DMS 273 treated with DMSO at 0.1 percent for 48 hours (cell line): ENCODE measurements around the gene BCL11A.

Source experiments
- DNase-seq: peaks from one replicate; lab custom pipeline; 2025; lab: John Stamatoyannopoulos, UW

The BCL11A gene

GRCh38 chr2:60484133-60484645, 69.3 kb downstream of the BCL11A start:
- no peak for DNase-seq

GRCh38 chr2:60483401-60483800, 70.1 kb downstream of the BCL11A start:
- no peak for DNase-seq

- DNase-seq: no peak
These were observed 71.2 kb downstream of the BCL11A start for GRCh38 chr2:60482222-60482621.

GRCh38 chr2:60481257-60481656, 72.2 kb downstream of the BCL11A start:
- no peak for DNase-seq

GRCh38 chr2:60480089-60480773, 73.2 kb downstream of the BCL11A start:
- no peak for DNase-seq

- DNase-seq: no peak
These were observed 74.0 kb downstream of the BCL11A start for GRCh38 chr2:60479226-60480088.

GRCh38 chr2:60478660-60479059, 74.8 kb downstream of the BCL11A start:
- DNase-seq: no peak

- DNase-seq: no peak
These were observed 77.1 kb downstream of the BCL11A start for GRCh38 chr2:60476206-60476954.

- no peak for DNase-seq
These were observed 78.2 kb downstream of the BCL11A start for GRCh38 chr2:60475123-60475830.

- DNase-seq: no peak
These were observed 79.2 kb downstream of the BCL11A start for GRCh38 chr2:60474301-60474700.

- no peak for DNase-seq
These were observed 79.9 kb downstream of the BCL11A start for GRCh38 chr2:60473546-60473945.

GRCh38 chr2:60472663-60473289, 80.7 kb downstream of the BCL11A start:
- no peak for DNase-seq

GRCh38 chr2:60472041-60472440, 81.4 kb downstream of the BCL11A start:
- DNase-seq: no peak

GRCh38 chr2:60470340-60470739, 83.1 kb downstream of the BCL11A start:
- DNase-seq: no peak

- no peak for DNase-seq
These were observed 83.7 kb downstream of the BCL11A start for GRCh38 chr2:60469536-60470317.

- no peak for DNase-seq
These were observed 84.9 kb downstream of the BCL11A start for GRCh38 chr2:60468382-60469085.

- no peak for DNase-seq
These were observed 87.2 kb downstream of the BCL11A start for GRCh38 chr2:60466161-60466702.

GRCh38 chr2:60465736-60466135, 87.7 kb downstream of the BCL11A start:
- DNase-seq: no peak

- DNase-seq: no peak
These were observed 90.2 kb downstream of the BCL11A start for GRCh38 chr2:60463249-60463648.
